Natural killer cell treated with Interleukin-12 subunit alpha and Interleukin-12 subunit beta and Interleukin-15 and Interleukin-18, amount 100 ng/mL, for 72 hours (primary cell): ENCODE measurements around the gene AP1G1. TPM values are rescaled to one million over a fixed set of nuclear protein-coding genes. Genes with fewer than 3 reads are reported as not detected.
"Not testable (repeated sequence)": the region's sequence is repeated elsewhere in the genome, so short reads cannot be mapped to it uniquely, and the experiment has no call there.

Experiments
- ATAC-seq, 2 donors: fragments of 150-1000 bp; cut with Tn5 transposase in 1 of 2; sonication (Bioruptor Pico), chemical (Tn5 transposase) in 1 of 2; 2 replicates each; pipeline ENCODE4 v1.10.0; 2021
- DNase-seq: peaks from one replicate; pipeline ENCODE4 v3.0.0; 2022; ENCODE audit warnings: low spot score
- H3K27ac Mint-ChIP-seq, 2 donors: 1 replicate in 1 of 2; 2 replicates in 1 of 2; pipeline ENCODE4 v1.8.0; 2022; ENCODE audit warnings: mixed read lengths in 2 of 2, mild to moderate bottlenecking in 1 of 2, moderate library complexity in 1 of 2
- H3K27me3 Mint-ChIP-seq, 2 donors: 1 replicate in 1 of 2; 2 replicates in 1 of 2; pipeline ENCODE4 v1.8.0; 2022; ENCODE audit warnings: mixed read lengths in 2 of 2
- H3K36me3 Mint-ChIP-seq: one replicate; pipeline ENCODE4 v1.8.0; 2022; ENCODE audit warnings: mixed read lengths
- H3K4me1 Mint-ChIP-seq, 2 donors: 1 replicate in 1 of 2; 2 replicates in 1 of 2; pipeline ENCODE4 v1.8.0; 2022; ENCODE audit warnings: low read depth in 2 of 2, mixed read lengths in 2 of 2, mild to moderate bottlenecking in 1 of 2
- H3K4me3 Mint-ChIP-seq: one replicate; pipeline ENCODE4 v1.8.0; 2022; ENCODE audit warnings: mixed read lengths
- H3K9me3 Mint-ChIP-seq: 2 replicates; pipeline ENCODE4 v1.8.0; 2022; ENCODE audit warnings: mixed read lengths
- total RNA-seq, 2 donors: library from RNA; stranded (reverse); gene quantifications; one replicate each; pipeline ENCODE4 v1.2.3, GENCODE V29; 2022

The AP1G1 gene
- total RNA-seq, 2 donors from 2014 or later: 111 to 120 TPM

DNA sequence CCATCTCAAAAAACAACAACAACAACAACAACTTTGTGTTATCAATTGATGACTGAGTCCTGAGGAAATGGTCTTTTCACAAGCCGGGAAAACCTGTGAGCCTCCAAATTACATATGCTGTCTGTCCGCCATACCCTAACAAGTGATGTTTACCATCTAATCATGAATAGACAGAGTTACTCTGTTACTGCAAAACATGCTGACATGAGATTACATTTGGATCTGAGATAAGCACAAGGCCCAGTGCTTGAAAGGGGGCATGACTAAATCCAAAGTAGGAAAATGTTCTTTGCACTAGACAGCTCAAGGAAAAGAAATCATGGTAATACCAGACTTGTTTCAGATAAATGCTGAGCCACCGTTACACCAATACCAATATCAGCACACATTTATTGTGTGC is 28.5 kb upstream of the AP1G1 start:
- DNase-seq (no peak), ATAC-seq (no peak)
- no peak overlapping the region for H3K4me3 Mint-ChIP-seq
- H3K36me3 Mint-ChIP-seq: no peaks in the 10 kb centered on the region
- no peaks in the 10 kb centered on the region for H3K27me3 Mint-ChIP-seq
- H3K27ac Mint-ChIP-seq: no peak overlapping the region
- peaks cover 0 to 8% of the 10 kb centered on the region in 2 donors for H3K4me1 Mint-ChIP-seq
- no peaks in the 10 kb centered on the region for H3K9me3 Mint-ChIP-seq

DNA sequence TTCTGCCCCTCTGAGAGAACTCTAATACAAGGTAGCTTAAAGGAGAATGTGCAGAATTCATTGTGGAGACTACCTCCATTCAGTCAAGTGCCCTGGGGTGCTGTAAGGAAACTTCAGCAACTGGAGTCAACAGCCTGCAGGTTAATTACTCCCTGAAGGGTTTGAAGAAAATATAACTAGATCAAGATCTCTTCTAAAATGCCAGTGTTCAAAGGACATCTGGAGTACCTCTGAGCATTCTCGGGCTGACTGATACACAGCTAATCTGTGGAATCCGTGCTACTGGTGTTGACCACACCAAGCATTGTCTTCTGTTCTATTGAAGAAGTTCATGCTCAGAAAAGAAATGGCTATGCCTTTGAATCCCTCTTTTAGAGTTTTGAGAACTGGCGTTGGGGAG is 25.7 kb upstream of the AP1G1 start:
- Mint-ChIP-seq H3K4me1 (peaks cover 0 to 8% of the 10 kb centered on the region in 2 donors), H3K27ac (no peak overlapping the region), H3K27me3 (no peaks in the 10 kb centered on the region), H3K4me3 (no peak overlapping the region), H3K36me3 (no peaks in the 10 kb centered on the region), H3K9me3 (no peaks in the 10 kb centered on the region)
- DNase-seq: no peak
- no peak for ATAC-seq

DNA sequence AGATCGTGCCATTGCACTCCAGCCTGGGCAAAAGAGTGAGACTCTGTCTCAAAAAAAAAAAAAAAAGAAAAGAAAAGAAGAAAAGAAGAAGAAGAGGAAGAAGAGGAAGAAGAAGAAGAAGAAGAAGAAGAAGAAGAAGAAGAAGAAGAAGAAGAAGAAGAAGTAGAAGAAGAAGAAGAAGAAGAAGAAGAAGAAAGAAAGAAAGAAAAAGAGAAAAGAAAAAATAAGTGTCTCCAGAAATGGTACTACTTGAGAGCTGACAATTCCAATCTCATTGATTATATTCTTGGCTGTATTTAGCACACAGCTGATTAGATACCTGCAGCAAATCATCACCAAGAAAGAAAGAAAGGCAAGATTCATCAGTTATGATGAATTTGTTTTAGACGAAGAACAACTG is 23.5 kb upstream of the AP1G1 start:
- not testable (repeated sequence) for H3K36me3 Mint-ChIP-seq, H3K4me1 Mint-ChIP-seq, H3K4me3 Mint-ChIP-seq, H3K27me3 Mint-ChIP-seq, H3K27ac Mint-ChIP-seq, H3K9me3 Mint-ChIP-seq, DNase-seq, ATAC-seq

GRCh38 chr16:71831698-71832097 is 23.1 kb upstream of the AP1G1 start:
- ATAC-seq, DNase-seq, H3K27me3 Mint-ChIP-seq, H3K27ac Mint-ChIP-seq, H3K36me3 Mint-ChIP-seq, H3K4me3 Mint-ChIP-seq, H3K4me1 Mint-ChIP-seq, H3K9me3 Mint-ChIP-seq: not testable (repeated sequence)

- ATAC-seq: no peak
- Mint-ChIP-seq H3K4me1 (peaks cover 0 to 8% of the 10 kb centered on the region in 2 donors), H3K27ac (no peak overlapping the region), H3K27me3 (no peaks in the 10 kb centered on the region), H3K36me3 (peaks cover 4% of the 10 kb centered on the region), H3K4me3 (no peak overlapping the region), H3K9me3 (no peaks in the 10 kb centered on the region)
- DNase-seq: no peak
Measured at GRCh38 chr16:71830359-71830758, 21.7 kb upstream of the AP1G1 start.

- no peak for ATAC-seq
- Mint-ChIP-seq H3K27ac (no peak overlapping the region), H3K4me1 (no peaks in the 10 kb centered on the region), H3K4me3 (no peak overlapping the region), H3K36me3 (peaks cover 4% of the 10 kb centered on the region), H3K9me3 (no peaks in the 10 kb centered on the region), H3K27me3 (no peaks in the 10 kb centered on the region)
- no peak for DNase-seq
Measured at GRCh38 chr16:71826533-71827017, 17.9 kb upstream of the AP1G1 start.

DNA sequence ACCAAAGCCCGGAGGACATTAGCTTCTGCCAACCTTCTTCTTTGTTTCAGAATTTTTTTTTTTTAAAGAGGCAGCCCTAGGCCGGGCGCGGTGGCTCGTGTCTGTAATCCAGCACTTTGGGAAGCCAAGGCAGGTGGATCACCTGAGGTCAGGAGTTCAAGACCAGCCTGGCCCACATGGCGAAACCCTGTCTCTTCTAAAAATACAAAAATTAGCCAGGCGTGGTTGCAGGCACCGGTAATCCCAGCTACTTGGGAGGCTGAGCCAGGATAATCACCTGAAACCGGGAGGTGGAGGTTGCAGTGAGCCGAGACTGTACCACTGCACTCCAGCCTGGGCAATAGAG is 8.5 kb upstream of the AP1G1 start:
- H3K4me3 Mint-ChIP-seq: peak overlapping the region; percentile 50
- not testable (repeated sequence) for H3K27me3 Mint-ChIP-seq, H3K9me3 Mint-ChIP-seq, ATAC-seq, DNase-seq, H3K36me3 Mint-ChIP-seq, H3K4me1 Mint-ChIP-seq
- peak overlapping the region in 1 of 2 donors; percentile 59 for H3K27ac Mint-ChIP-seq

GRCh38 chr16:71811261-71811803 is 2.7 kb upstream of the AP1G1 start:
- Mint-ChIP-seq H3K27me3 (no peaks in the 10 kb centered on the region), H3K4me1 (peaks cover 9 to 10% of the 10 kb centered on the region in 2 donors), H3K4me3 (no peak overlapping the region), H3K27ac (no peak overlapping the region), H3K36me3 (peaks cover 4% of the 10 kb centered on the region), H3K9me3 (no peaks in the 10 kb centered on the region)
- DNase-seq: no peak
- no peak for ATAC-seq

DNA sequence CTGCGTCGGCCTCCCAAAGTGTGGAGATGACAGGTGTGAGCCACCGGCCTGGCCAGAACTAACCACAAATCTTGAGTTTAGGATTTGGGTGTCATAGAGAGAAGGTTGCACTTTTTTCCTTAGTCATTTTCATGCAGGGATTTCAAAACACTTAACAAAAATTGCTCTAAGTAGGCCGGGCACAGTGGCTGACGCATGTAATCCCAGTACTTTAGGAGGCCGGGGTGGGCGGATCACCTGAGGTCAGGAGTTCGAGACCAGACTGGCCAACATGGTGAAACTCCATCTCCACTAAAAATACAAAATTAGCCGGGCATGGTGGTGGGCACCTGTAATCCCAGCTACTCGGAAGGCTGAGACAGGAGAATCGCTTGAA is 1.5 kb upstream of the AP1G1 start:
- H3K27me3 Mint-ChIP-seq, H3K36me3 Mint-ChIP-seq, DNase-seq, H3K9me3 Mint-ChIP-seq, ATAC-seq: not testable (repeated sequence)
- Mint-ChIP-seq H3K27ac (peak overlapping the region in 1 of 2 donors; percentile 87), H3K4me3 (peak overlapping the region; percentile 34), H3K4me1 (peaks cover 9 to 11% of the 10 kb centered on the region in 2 donors)

GRCh38 chr16:71807905-71808592 is 585 bp downstream of the AP1G1 start:
- no peak for DNase-seq

GRCh38 chr16:71803305-71803690 is 5.3 kb downstream of the AP1G1 start:
- Mint-ChIP-seq H3K27ac (no peak overlapping the region), H3K36me3 (peaks cover 4% of the 10 kb centered on the region), H3K4me1 (peaks cover 12 to 27% of the 10 kb centered on the region in 2 donors), H3K27me3 (no peaks in the 10 kb centered on the region), H3K4me3 (no peak overlapping the region), H3K9me3 (no peaks in the 10 kb centered on the region)
- DNase-seq (no peak), ATAC-seq (no peak)

More at GRCh38 chr16:71807905-71808592, 585 bp downstream of the AP1G1 start:
- Mint-ChIP-seq H3K9me3 (no peaks in the 10 kb centered on the region), H3K27me3 (no peaks in the 10 kb centered on the region), H3K36me3 (peaks cover 4% of the 10 kb centered on the region), H3K27ac (peak overlapping the region; percentile 87 to 96), H3K4me1 (peaks cover 9 to 21% of the 10 kb centered on the region in 2 donors), H3K4me3 (peak overlapping the region; percentile 93)
- ATAC-seq: peak; percentile 44 to 52

DNA sequence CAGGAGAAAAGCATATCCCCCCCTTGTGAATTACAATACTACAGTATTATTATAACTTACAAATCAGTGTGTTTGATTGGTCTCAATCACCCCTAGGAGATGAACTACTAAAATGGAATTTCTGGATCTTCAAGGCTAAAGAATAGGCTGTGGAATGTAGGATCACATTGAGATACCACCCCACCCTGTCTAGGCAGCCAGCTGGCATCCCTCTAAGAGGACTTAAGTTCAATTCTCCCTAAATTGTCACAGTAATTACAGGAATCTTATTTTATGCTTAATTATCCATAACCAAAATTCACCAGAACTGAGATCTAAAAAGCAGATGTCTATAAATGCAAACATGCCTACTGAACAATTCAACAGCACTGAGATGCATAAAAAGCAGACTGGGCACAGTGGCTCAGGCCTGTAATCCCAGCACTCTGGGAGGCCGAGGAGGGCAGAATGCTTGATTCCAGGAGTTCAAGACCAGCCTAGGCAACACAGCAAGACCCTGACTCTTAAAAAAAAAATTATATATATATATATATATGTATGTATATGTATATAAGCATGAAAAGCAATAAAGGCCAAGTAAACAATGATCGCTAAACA is 12.0 kb downstream of the AP1G1 start:
- H3K9me3 Mint-ChIP-seq: no peaks in the 10 kb centered on the region
- H3K27ac Mint-ChIP-seq: peak overlapping the region in 1 of 2 donors; percentile 47
- no peak overlapping the region for H3K4me3 Mint-ChIP-seq
- no peak for DNase-seq
- H3K36me3 Mint-ChIP-seq: no peaks in the 10 kb centered on the region
- no peak for ATAC-seq
- peaks cover 30 to 45% of the 10 kb centered on the region in 2 donors for H3K4me1 Mint-ChIP-seq
- H3K27me3 Mint-ChIP-seq: no peaks in the 10 kb centered on the region

DNA sequence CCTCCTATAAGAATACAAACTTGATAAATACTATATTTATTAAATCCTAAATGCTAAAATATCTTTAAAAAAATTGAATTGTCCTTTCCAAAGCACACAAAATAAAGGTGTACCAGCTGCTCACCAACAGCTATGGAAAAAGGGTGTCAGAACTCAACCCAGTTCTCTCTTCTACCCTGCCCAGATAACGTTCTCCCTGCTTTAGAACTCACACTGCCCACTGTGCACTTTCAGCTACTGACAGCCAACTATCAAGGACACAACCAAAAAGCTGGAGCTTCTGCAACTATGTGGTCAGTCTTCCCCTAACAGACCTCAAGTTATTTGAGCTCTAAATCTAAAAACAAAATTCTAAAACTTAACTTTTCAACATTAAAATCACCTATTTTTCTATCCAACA is 13.7 kb downstream of the AP1G1 start:
- H3K27ac Mint-ChIP-seq: peak overlapping the region; percentile 45 to 78

GRCh38 chr16:71794018-71794417 is 14.6 kb downstream of the AP1G1 start:
- no peaks in the 10 kb centered on the region for H3K27me3 Mint-ChIP-seq
- ATAC-seq (no peak), DNase-seq (no peak)
- no peak overlapping the region for H3K4me3 Mint-ChIP-seq
- no peaks in the 10 kb centered on the region for H3K9me3 Mint-ChIP-seq
- H3K4me1 Mint-ChIP-seq: peaks cover 40 to 58% of the 10 kb centered on the region in 2 donors
- peak overlapping the region in 1 of 2 donors; percentile 9 for H3K27ac Mint-ChIP-seq
- H3K36me3 Mint-ChIP-seq: peaks cover 3% of the 10 kb centered on the region

More for the DNA sequence above, 13.7 kb downstream of the AP1G1 start:
- Mint-ChIP-seq H3K36me3 (no peaks in the 10 kb centered on the region), H3K4me1 (peaks cover 37 to 55% of the 10 kb centered on the region in 2 donors), H3K4me3 (peak overlapping the region; percentile 23), H3K27me3 (no peaks in the 10 kb centered on the region), H3K9me3 (no peaks in the 10 kb centered on the region)
- DNase-seq (no peak), ATAC-seq (no peak)
